ENCODE measurements around the gene LZTS3.
A peak's percentile ranks its signal among the peaks of the same experiment; 100 is the strongest.
"Not testable (repeated sequence)": the region's sequence is repeated elsewhere in the genome, so short reads cannot be mapped to it uniquely, and the experiment has no call there.

The LZTS3 gene

GRCh38 chr20:3166913-3167342 lies 6.4 kb downstream of the LZTS3 start:
- no peak for DNase-seq

- DNase-seq, result no peak
These were observed 6.9 kb downstream of the LZTS3 start for GRCh38 chr20:3166338-3166912.

GRCh38 chr20:3165473-3166337 lies 7.6 kb downstream of the LZTS3 start:
- no peak for DNase-seq

GRCh38 chr20:3164763-3165410 lies 8.5 kb downstream of the LZTS3 start:
- no peak for DNase-seq

GRCh38 chr20:3164043-3164762 lies 9.1 kb downstream of the LZTS3 start:
- DNase-seq, result no peak

- DNase-seq, result no peak
These were observed 10.0 kb downstream of the LZTS3 start for GRCh38 chr20:3163099-3164042.

- DNase-seq, result peak; percentile 83
These were observed 11.2 kb downstream of the LZTS3 start for GRCh38 chr20:3162080-3162611.

GRCh38 chr20:3161316-3162079 lies 11.9 kb downstream of the LZTS3 start:
- no peak for DNase-seq

- no peak for DNase-seq
These were observed 12.9 kb downstream of the LZTS3 start for GRCh38 chr20:3160418-3160817.

GRCh38 chr20:3158968-3159431 lies 14.3 kb downstream of the LZTS3 start:
- no peak for DNase-seq

- DNase-seq, result no peak
These were observed 15.5 kb downstream of the LZTS3 start for GRCh38 chr20:3157817-3158216.

- DNase-seq, result no peak
These were observed 16.3 kb downstream of the LZTS3 start for GRCh38 chr20:3156811-3157619.

- DNase-seq, result not testable (repeated sequence)
These were observed 21.2 kb downstream of the LZTS3 start for GRCh38 chr20:3152057-3152644.

GRCh38 chr20:3150908-3151307 lies 22.4 kb downstream of the LZTS3 start:
- DNase-seq, result no peak

- no peak for DNase-seq
These were observed 26.5 kb downstream of the LZTS3 start for GRCh38 chr20:3146732-3147341.

- DNase-seq, result no peak
These were observed 31.6 kb downstream of the LZTS3 start for GRCh38 chr20:3141757-3142156.

- no peak for DNase-seq
These were observed 35.9 kb downstream of the LZTS3 start for GRCh38 chr20:3137492-3137891.

GRCh38 chr20:3135507-3136070 lies 37.8 kb downstream of the LZTS3 start:
- DNase-seq, result no peak

GRCh38 chr20:3134151-3134550 lies 39.2 kb downstream of the LZTS3 start:
- no peak for DNase-seq
